GM12873 (cell line): ENCODE measurements around the gene RASD2.

Source experiments
- CTCF ChIP-seq: IDR thresholded peaks from 2 replicates; pipeline ENCODE4 v1.5.1; 2012; ENCODE audit warnings: low read depth, mild to moderate bottlenecking, moderate library complexity, low read length, control low read depth; ENCODE audit not compliant: insufficient read depth; ENCODE audit errors: missing control alignments

The RASD2 gene

GRCh38 chr22:35516723-35517122 is 23.9 kb upstream of the RASD2 start:
- TF ChIP-seq CTCF: no peak

GRCh38 chr22:35517207-35517606 is 23.4 kb upstream of the RASD2 start:
- TF ChIP-seq CTCF: no peak

GRCh38 chr22:35517769-35518530 is 22.7 kb upstream of the RASD2 start:
- TF ChIP-seq CTCF: no peak

GRCh38 chr22:35518811-35519210 is 21.8 kb upstream of the RASD2 start:
- TF ChIP-seq CTCF: no peak

GRCh38 chr22:35519306-35520000 is 21.2 kb upstream of the RASD2 start:
- TF ChIP-seq CTCF: no peak

- no peak for TF ChIP-seq CTCF
Observed at GRCh38 chr22:35521358-35522224, 19.0 kb upstream of the RASD2 start.
